GM21423 (cell line): ENCODE data around the gene SARDH.

Experiments
- ATAC-seq: cut with Tn5 transposase; IDR thresholded peaks from one replicate; pipeline ENCODE4 v1.9.1; 2021; ENCODE audit warnings: mild to moderate bottlenecking, moderate library complexity; ENCODE audit not compliant: unreplicated experiment

Gene SARDH

DNA sequence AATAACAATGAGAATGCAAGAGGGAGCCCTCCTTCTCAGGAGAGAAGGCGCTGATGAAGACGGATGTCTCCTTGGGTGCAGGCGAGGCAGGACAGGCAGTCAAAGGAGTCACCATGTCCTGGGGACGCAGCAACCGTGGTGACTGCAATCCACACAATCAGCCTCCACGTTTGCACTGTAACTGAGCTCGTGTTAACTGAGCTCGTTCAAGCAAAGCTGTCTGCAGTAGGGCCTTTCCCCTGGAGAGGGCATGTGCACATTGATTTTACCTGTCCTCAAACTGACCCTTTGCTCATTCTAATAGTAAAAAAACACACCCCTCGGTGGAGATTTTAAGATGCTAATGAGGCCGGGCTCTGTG is 2.8 kb downstream of the SARDH start:
- ATAC-seq: no peak

GRCh38 chr9:133734590-133735414 is 3.4 kb downstream of the SARDH start:
- ATAC-seq: no peak

GRCh38 chr9:133733796-133734533 is 4.2 kb downstream of the SARDH start:
- ATAC-seq: no peak

GRCh38 chr9:133733421-133733795 is 4.7 kb downstream of the SARDH start:
- ATAC-seq: no peak

DNA sequence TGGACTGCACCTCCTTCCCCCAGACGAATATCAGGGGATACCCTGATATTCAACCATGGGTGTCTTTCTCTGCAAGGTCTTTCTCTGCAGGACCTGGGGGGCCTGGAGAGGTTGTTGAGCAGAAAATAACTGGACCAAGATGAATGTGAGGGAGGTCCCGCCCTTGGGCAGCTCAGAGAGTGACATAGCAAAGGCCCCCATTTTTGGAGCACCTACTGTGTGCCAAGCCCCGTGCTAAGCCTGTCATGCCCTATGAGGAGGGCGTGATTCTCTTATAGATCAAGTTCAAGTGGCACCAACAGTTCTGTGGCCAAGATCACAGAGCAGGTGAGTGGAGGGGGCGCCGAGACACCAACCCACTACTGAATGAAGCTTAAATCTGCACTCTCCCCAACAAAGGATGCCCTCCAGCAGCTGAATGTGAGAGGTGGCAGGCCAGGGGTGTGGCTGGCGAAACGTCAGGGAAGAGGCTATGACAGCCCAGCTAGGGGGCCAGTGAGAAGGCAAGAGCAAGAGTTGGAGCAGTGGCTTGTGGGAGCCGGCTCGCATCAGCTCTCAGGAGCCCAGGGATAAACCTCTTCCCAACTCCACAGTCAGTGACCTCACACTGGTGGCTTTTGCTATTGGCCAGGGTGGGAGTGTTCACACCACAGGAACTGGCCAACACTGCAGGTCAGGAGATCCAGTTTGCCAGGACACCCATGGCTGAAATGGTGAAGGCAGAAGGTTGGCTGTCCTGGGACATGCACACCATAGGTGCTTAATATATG is 5.3 kb downstream of the SARDH start:
- no peak for ATAC-seq

GRCh38 chr9:133731876-133732638 is 6.1 kb downstream of the SARDH start:
- no peak for ATAC-seq

DNA sequence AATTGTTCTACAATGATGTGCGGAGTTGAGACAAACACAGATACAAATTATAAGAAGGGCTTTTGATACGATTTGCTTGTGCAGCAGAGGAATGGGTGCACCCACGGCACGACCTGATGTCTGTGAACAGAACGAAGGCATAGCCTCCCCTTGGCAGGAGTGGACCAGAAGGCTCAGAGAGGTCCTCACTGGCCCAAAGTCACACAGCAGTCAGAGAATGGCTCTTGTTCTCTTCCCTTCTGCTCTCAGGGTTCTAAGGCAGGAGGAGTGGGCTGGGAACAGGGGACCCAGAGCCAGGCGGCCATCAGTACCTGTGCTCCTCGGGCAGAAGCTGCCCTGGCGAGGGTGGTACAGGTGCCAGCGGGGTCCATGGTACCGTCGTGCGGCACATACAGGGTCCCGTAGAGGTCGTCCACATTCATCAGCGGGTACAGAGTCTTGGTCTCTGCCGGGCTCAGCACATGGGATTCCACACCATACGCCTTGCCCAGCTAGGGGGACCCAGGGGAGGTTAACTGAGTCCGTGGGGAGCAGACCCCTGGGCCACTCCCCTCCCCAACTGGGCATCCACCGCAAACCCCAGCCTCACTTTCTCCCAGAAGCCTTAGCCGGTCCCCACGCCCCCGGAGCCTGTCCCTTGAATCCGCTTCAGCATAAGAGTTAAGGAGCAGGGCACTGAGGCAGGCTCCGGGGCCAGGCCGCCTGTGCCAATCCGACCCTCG is 7.0 kb downstream of the SARDH start:
- ATAC-seq: no peak

DNA sequence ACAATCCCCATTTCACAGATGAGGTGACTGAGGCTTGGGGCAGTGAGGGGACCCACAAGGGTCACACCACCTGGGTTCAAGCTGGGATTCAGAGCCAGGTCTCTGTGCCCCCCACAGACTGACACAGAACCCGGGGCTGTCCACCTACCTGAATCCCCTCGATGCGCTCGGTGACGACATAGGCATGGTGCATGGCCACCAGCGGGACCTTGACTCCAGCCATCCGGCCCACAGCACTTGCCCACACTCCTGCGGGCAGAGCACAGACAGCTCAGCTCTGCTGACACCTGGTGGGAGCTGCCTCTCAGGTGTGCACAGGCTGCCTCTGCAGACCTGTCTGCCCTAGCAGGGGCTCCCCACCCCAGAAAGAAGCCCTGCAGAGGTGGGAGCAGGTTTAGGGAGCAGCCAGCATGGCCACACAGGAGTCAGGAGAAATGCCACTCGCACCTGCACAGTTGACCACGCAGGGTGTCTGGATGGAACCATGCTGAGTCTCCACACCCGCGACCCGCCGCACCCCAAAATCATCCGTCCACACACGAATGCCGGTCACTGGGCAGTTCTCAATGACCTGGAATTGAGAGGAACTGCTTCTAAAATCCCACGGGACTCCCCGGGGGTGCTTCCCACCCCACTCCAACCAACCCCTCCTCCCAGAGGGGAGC is 8.4 kb downstream of the SARDH start:
- ATAC-seq: no peak

DNA sequence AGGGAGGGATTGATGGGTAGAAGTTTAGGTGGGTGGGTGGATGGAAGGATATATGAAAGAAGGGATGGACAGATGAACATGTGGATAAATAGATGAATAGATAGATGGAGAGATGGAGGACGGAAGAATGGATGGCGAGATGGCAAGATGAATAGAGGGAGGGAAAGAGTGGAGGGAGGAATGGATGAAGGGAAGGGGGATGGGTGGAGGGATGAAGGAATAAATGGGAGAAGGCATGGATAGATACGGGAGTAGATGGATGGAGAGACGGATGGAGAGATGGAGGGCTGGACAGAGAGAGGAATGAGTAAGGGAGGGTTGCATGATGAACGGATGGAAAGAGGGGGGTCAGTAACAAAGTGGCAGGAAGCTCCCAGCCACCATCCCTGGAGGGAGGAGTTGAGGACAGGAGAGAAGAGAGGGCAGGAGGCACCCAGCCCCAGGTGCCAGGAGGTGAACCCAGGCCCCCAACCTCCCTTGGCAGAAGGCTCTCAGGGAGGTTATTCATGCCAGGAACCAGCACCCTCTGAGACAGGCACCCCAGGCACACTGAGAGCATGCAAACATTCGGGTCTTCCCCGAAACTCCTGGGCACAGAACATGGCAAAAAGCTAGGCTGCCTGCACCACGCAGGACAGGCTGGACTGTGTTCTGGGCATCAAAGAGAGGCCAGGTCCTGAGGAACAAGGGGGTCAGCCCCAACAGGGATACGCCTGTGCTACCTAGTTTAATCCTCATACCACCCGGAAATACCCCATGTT is 9.1 kb downstream of the SARDH start:
- ATAC-seq: no peak

DNA sequence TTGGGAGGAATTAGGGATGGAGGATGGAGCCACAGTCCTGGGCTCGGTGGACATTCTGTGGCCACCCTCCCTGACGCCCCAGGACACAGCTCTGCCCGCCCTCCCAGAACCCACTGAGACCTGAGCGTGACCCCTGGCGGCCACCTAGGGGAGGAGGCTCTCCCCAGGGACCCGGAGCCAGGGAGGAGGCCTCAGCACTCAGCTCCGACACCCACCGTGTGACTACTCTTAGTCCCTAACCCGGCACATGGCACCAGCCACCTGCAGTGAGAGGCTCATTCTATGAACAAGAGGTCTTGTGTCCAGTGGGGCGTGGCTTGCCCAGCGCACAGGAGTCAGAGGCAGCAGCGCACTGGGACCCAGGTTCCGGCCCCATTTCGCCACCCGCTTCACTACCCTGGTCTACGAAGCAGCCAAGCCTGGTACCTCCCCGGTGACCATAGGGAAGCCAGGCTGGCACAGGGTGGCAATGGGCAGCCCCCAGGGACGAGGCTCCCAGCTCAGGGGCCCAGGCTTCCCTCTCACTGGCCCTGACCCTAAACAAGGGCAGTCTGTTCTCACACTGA is 10.2 kb downstream of the SARDH start:
- no peak for ATAC-seq

- ATAC-seq: no peak
Observed at GRCh38 chr9:133727277-133727875, 10.8 kb downstream of the SARDH start.

- ATAC-seq: no peak
Observed at GRCh38 chr9:133726401-133727276, 11.5 kb downstream of the SARDH start.

DNA sequence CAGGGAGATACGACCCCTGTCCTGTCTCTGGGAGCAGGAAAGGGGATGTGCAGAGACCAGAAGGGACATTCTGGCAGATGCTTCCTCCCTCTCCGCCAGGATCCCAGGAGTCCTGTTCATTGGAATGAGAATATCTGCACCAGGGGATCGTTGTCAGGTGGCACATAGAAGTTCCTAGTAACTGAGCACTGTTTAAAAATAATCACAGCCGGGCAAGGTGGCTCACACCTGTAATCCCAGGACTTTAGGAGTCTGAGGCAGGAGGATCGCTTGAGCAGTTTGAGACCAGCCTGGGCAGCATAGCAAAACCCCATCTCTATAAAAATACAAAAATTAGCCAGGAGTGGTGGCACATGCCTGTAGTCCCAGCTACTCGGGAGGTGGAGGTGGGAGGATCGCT is 12.3 kb downstream of the SARDH start:
- ATAC-seq: no peak

DNA sequence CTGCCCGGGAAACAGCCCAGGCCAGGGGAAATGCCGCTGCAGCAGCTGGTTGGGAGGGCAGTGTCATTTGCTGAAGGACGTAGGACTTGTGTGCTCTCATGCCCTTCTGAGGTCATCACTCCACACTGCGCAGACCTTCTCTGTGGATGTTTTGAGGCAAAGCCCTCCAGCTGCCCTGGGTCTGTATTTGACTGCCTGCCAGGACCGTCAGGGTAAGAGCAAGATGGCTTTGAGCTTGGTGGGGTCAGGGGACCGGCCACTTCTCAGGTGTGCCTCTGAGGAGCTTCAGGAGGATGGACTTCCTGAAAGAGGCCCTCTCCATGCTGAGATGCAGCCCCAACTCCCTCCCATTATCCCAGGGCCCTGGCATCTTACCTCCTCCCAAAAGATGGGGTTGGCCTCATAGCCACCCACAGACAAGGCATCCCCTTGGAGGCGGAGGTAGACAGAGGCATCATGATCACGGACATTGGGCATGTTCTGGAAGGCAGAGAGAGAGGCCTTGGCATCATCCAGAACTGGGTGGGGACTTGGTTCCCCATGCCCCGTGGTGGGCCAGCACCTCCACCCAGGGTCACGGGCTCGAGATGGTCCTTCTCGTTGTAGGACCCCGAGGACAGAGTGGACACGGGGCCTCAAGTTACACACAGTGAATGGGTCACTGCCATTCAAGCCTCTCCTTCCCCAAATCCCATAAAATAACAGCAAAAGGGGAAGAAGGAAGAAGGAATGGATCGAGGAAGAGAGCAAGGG is 19.4 kb downstream of the SARDH start:
- ATAC-seq: no peak

DNA sequence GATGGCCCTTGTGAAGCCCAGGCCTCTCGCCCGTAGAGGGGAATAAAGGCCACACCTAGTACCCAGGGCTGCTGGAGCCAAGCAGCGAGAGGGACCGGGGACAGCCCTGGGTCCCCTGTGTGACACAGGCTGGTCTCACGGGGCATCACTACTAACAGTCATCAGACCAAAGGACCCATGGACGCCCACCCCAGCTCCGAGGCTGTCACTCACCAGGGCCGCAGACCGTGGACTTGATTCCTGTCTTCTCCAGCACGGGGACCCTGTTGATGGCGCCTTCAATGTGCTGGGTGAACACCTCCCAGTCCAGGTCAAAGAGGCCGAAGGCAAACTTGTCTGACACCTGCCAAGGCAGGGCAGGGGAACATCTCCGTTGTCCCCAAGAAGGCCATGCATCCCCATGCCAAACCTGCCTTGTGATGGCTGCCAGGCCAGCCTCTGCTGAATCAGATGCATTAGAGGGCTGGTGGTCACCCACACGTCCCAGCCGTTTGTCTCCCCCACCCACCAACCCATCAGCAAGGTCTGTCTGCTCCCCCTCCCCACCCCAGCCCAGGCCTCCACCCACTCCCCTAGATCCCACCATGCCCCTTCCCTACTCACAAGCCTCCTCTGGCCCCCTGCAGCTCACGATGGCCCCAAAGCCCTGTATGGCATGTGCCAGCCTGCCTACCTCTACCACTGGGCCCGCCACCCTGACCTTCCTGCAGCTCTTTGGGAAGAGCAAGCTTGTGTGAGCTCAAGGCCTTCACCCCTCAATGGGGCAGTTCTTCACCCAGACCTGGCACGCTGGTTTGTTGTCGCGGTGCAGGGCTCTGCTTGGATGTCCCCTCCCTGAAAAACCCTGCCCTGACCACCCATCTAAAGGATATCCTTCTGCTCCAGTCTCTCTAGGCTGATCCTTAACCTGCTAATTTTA is 20.8 kb downstream of the SARDH start:
- no peak for ATAC-seq
